Forelimb muscle (tissue), 1 donor: Measurements from ENCODE around the gene PIK3R1. TPM values are rescaled to one million over a fixed set of nuclear protein-coding genes. Genes with fewer than 3 reads are reported as not detected.

Experiments used
- DNase-seq: peaks from one replicate; pipeline ENCODE4 v3.0.0-alpha.2; 2013; ENCODE audit warnings: low read depth
- polyA plus RNA-seq: library from polyadenylated mRNA; unstranded; fragments of 120-200 nt; gene quantifications from one replicate; pipeline ENCODE4 v1.2.1, GENCODE V29; 2013; ENCODE audit not compliant: insufficient read length

Gene PIK3R1
- polyA plus RNA-seq, 1 donor, result 61.7 TPM

DNA sequence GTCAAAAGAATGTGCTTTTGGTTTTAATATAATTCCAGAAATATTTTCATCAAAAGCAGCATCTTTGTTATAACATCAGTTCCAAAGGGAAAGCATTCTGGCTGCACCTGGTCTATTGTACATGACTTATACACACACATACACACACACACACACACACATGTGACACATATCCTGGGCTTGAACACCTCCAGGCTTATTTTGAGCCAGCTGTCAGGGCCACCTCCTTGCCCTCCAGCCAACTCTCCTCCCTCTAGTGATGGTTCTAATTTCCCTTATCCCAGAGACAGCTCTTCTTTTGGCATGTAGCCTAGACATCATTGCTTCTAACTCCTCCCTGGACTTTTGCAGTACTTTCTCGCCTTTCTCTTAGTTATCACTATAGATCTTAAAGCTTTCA, 115.0 kb downstream of the PIK3R1 start:
- DNase-seq, result peak; percentile 8

DNA sequence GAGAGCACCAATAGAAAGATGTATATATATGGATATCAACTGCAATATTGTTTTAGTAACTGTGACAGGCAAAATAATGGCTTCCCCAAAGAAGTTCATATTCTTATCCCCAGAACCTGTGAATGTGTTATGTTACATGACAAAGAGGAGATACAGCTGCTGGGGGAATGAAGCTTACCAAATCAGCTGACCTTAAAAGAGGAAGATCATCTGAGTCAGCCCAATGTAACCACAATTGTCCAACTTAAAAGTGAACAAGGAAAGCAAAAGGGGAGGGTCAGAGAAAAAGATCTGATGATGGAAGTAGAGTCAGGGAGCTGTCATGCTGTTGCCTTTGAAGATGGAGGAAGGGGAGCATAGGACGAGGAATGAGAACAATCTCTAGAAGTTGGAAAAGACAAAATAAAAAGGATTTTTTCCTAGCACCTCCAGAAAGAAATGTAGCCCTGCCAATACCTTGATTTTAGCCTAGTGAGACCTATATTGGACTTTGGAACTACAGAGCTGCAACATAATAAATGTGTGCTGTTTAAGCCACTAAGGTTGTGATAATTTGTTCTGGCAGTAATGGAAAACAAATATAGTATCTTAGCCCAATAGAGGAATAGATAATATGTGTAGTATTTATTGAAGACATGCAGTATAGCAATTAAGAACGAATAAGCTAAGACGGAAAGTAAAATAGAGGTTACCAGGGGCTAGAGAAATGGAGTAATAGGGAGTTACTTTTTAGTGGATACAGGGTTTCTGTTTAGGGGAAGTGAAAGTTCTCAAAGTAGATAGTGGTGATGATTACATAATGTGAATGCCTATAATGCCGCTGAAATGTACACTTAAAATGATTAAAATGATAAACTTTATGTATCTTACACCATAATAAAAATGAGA, 115.9 kb downstream of the PIK3R1 start:
- DNase-seq, result peak; percentile 4

DNA sequence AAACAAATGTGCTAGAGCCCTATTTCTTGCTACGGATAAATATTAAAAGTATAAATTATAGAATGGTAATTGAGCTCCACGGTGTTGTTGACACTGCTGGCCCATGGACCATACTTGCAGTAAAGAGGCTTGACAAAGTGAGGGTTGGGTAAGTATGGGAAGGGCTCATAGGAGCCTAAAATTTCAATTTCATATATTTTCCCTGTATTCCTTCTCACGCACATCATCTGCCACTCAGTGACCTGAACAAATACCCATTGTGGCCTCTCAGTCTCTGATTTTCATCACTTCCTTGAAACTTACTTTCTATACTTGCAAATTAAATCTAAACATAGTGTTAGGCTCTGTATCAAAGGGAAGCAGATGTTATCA, 116.5 kb downstream of the PIK3R1 start:
- no peak for DNase-seq

DNA sequence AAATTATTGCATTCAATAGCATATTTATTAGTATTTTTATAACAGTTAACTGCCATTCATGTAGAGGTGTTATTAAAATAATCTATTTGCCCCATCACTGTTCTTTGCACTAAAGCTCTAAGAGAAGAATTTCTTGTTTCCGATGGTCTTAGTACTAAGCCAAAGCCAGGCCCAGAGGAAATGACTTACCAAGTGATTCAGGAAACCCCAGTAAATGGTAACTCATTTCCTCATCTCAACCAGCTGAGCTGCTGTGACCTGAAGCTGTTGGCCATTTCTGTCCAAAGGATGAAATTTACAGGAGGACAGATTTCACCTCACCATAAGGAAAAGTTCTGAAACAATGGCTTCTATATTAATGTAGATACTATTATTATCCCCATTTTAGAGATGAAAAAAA, 117.0 kb downstream of the PIK3R1 start:
- DNase-seq, result no peak

DNA sequence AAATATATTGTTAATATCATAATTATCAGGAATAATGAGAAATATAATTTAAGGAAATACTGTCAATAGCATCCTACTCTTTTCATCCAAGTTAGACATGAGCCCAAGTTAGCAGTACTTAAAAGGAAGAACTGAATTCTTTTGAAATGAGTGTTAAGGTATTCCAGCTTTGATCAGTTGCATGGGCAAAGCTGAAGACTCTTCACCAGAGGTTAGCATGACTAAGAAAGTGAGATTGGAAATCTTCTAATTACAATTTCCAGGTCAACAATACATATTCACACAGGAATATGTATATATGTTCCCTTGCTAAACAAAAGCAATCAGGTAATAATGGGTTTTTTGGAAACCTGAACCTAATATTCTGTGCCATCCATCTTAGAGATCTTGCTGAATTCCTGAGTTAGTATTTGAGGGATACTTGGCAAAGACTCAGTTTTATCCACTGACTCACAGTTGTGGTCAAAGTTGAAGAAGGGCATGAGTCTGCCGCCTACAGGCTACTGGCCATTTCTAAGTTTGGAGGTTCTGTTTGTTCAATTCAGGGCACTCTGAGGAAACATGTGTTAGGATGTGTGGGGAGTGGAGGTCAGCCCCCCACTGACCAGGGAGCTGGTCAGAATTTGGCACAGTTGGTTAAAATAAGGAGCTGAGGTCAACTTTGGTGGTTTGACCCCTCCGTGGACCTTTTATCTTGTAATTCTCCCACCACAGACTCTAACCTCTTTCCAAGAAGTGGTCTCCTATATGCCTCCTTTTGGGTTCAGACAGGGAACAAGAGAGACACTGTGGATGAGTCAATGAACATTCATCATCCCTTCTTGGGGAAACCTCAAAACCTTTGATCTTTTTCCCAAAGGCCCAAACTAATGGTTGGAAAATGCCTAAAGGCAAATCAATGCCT, 118.3 kb downstream of the PIK3R1 start:
- no peak for DNase-seq

DNA sequence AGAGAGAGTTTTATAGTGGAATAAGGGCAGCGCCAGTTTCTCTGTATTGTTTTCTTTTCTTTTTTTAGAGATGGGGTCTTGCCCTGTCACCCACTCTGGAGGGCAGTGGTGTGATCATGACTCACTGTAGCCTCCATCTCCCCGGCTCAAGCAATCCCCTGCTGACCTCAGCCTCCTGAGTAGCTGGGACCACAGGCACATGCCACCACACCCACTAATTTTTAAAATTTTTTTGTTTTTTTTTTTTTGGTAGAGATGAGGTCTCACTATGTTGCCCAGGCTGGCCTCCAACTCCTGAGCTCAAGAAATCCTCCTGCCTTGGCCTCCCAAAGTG, 119.0 kb downstream of the PIK3R1 start:
- DNase-seq, result no peak

DNA sequence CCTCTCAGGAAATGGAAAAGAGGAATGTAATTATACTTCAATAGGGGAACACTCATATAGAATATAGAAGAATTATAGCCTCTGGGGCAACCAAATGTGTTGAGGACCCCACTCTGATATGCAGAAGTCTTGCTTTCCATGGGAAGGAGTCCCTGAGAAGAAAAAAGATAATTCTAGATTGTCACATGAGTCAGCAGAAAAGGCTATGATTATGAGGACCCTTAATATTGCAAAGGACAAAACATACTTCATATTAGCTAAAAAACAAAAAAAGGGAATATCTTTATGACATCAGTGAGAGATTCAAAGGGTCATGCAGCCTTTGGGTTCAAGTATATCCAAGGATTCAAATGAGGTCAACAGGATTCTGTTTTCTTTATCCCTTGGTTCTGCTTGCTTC, 119.5 kb downstream of the PIK3R1 start:
- DNase-seq, result no peak

DNA sequence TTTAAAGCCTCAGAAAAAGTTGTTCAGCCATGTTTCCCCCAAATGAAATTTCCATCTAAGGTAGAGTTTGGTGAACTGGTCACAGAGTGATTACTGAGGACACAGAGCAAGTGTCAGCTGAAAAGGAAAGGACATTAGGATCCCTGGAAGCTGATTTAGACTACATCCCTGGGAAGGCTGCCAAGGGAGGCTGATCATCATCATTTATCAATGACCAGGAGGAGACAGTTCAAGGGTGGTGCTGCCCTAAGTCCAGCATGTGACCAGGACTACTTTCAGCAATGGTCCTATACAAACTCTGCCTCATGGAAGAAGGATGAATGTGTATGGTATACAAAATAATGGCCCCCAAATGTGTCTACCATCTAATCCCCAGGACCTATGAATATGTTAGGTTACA, 120.6 kb downstream of the PIK3R1 start:
- no peak for DNase-seq

DNA sequence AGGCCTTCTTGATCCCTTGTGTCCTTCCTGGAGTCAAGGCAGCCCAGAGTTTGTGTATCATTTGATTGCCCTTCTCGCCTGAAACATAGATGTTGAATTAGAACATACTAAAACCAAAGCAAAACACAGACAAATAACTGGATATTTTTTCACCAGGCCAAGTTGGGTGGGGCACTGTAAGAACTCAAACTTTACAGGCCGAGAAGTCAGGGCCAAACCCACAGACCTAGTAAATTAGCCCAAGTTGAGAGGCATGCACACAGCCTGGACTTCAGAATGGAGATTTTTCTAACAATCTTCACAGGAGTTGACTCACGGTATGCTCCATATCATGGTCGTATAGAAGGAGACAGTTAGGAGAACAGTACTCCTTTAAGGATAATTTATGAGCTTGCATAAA, 121.7 kb downstream of the PIK3R1 start:
- no peak for DNase-seq

DNA sequence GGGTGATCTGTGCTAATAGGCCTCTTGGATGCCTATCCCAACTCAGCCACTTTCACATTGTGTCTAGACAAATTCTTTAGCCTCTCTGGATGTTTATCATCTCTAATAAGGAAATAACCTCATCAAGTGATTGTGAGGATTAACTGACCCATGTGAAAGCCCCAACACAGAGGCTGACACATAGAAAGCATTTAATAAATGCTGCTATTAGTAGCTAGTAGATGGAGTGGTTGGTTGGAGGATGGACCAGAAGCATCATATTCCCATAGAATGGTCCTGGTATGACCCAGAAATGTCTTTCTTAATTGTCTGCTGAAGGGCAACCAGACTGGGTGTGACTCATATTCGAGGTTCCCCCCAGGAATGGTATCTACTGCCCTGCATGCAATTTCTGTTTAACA, 124.4 kb downstream of the PIK3R1 start:
- DNase-seq, result no peak

DNA sequence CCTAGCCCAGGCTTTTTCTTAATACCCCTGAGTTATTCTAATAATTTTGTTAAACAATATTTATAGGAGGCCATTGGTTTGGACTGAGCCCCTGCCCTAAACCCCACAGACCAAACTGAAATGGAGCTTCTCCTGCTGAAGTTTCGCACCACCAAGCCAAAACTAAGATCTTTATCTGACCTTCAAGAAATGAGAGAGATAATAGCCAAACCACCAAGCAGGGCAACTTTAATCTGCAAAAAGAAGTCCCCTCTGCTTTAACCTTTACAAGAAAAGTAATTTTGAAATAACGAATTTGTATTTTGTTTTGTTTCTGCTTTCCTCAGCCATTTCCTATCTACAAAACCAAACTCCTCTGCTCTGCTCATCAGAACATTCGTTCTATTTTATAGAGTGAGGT, 125.5 kb downstream of the PIK3R1 start:
- no peak for DNase-seq

DNA sequence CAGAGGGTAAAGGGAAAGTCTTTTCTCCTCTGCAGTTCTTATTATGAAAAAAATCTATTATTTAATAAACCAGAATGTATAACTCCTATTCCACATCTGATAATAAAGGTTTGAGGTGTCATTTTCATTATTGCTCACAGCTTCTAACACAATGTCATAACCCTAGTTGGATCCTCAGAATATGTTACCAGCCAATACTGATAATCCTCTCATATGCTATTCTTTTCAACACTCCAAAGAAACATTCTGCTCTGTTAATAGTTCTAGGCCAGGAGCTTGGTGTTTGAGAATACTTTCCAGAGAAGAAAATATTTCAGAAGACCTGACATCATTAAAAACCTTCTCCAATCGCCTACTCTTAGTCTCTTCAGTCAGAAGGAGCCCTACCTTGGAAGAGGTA, 127.1 kb downstream of the PIK3R1 start:
- no peak for DNase-seq

DNA sequence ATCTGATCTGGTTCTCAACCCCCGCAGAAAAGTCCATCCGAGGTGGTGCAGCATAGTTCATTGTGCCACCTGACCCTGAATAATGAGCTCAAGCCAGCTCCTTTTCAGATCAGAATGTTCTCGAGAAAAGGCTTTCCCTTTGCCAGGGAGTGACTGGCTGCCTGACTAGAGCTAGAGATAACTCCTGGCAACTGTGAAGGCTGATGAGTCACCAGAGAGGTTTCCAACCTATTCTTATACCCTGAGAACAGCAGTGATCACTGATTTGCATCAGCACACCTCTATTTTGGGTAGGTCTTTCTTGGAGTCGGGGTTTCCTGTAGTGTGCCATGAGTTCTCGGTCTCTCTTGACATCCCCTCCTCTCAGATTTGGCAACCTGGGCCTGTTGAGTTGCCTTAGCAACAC, 127.9 kb downstream of the PIK3R1 start:
- DNase-seq, result no peak

DNA sequence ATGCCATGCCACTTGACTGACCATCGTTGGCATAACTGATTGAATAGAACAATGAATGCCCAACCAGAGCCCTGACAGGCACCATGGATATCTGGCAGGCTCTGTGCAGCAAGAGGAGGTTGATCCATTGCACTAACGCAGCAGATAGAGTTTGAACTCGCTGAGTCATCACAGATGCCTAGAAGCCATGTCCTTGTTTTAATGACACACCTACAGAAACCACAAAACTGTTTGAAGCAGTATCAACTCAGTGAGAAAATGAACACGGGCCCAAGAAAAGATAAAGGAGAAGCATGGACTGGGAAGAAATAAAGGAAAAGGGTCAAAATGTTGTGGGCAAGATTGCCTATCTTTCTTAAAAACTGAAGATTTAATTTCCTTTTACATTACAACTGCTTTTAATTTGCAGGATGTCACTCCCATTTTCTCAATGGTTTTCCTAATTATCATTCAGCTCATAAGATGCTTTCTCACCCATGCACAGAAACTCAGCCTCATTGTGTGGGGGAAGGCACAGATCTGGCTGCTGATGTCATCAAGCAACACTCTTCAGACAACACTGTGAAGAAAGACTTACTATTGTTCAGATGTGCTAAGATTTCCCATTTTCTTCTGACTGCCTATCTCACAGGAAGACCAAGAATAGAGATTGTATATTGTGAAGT, 129.0 kb downstream of the PIK3R1 start:
- no peak for DNase-seq

DNA sequence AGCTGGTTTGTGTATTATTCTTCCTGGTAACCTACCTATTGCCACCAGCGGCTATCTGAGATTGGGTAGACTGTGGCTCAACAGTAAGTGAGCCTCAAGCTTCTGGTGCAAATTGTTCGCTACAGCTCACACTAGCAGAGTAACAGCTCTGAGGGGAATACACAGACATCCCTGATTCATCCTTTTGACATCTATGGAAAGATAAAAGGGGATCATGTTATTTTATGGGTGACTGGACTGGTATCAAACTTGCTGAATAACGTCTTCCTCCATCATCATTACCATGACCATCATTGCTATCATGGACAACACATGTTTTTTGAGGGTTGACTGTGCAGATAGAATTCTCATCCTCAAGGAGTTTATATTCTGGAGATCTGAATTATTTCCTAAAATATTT, 129.6 kb downstream of the PIK3R1 start:
- DNase-seq, result no peak

DNA sequence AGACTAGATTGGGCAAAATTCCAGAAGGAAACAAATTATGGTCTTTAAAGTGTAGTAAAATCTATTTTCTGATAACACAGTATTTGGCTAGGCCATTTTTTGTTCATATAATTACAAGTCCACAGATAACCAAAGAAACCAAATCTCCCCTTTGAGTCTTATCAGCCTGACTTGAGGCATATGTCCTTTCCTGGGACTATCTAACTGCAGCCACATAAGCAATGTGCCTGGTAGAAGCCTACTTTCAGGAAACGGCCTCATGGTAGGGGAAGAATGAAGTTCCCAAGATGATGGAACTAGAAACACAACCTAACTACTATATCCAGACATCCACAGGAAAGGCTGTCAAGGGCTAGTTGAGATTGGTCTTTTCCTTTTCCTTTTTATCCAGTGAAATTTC, 130.0 kb downstream of the PIK3R1 start:
- no peak for DNase-seq

DNA sequence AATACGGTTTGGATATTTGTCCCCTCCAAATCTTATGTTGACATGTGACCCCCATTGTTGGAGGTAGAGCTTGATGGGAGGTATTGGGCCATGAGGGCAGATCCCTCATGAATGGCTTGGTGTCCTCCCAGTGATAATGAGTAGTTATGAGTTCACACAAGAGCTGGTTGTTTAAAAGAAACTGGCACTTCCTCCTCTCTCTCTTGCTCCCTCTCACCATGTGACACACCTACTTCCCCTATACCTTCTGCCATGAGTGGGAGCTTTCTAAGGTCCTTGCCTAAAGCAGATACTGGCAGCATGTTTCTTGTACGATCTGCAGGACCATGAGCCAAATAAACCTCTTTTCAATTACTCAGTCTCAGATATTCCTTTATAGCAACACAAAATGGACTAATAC, 132.0 kb downstream of the PIK3R1 start:
- DNase-seq, result no peak

DNA sequence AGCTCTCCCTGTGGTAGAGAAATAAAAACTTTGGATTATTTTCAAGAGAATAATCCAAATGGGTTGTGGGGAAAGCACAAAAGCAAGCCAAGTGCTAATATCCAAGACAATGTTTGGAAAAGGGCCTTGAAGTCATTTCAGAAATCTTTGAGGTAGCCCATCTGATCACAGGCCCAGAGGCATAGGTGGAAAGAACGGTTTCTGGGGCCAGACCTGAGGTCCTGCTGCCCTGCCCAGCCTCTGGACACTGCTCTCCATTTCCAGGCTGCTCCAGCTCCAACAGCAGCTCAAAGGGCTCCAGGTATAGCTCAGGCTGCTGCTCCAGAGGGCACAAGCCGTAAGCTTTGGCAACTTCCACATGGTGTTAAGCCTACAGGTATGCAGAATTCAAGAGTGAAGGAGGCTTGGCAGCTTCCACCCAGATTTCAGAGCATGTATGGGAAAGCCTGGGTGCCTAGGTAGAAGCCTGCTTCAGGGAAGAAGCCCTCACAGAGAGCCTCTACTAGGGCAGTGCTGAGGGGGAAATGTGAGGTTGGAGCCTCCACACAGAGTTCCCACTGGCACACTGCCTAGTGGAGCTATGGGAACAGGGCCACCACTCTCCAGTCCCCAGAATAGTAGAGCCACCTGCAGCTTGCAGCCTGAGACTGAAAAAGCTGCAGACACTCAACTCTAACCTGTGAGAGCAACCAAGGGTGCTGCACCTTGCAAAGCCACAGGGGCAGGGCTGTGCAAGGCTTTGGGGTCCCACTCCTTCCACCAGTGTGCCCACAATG, 133.1 kb downstream of the PIK3R1 start:
- no peak for DNase-seq

DNA sequence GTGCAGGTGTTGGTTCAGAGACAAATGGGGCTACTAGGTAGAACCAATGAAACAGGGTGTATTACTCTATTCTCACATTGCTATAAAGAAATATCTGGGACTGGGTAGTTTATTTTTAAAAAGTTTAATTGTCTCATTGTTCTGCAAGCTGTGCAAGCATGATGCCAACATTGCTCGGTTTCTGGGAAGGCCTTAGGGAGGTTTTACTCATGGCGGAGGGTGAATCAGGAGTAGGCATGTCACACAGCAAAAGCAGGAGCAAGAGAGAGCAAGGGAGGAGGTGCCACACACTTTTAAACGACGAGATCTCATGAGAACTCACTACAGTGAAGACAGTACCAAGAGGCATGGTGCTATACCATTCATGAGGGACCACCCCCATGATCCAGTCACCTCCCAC, 134.6 kb downstream of the PIK3R1 start:
- DNase-seq, result no peak
